Body of pancreas (tissue), 4 donors: ENCODE measurements around the gene SLC12A2.

Experiments
- CTCF ChIP-seq, 7 experiments: fragments of 450-650 bp in 4 of 7; fragments of 200-600 bp in 3 of 7; sonication (generic) in 3 of 7; IDR thresholded peaks; one replicate each; pipeline ENCODE4 v1.5.1; 2016 to 2019; ENCODE audit warnings: antibody characterized with exemption in 7 of 7
- POLR2A ChIP-seq, 3 donors: fragments of 450-650 bp; IDR thresholded peaks; one replicate each; pipeline ENCODE4 v1.6.1; 2016; ENCODE audit warnings: antibody characterized with exemption in 3 of 3, mild to moderate bottlenecking in 2 of 3

- TF ChIP-seq CTCF (IDR thresholded peaks at IDR 0.05), result no peak
- TF ChIP-seq POLR2A (IDR thresholded peaks at IDR 0.05), result no peak
Observed at GRCh38 chr5:128158342-128158741, 74.8 kb downstream of the SLC12A2 start.
